CD14-positive monocyte (primary cell): ENCODE data around the gene NAA40. TPM values are rescaled to one million over a fixed set of nuclear protein-coding genes. Genes with fewer than 3 reads are reported as not detected.

Experiments
- DNase-seq, 3 donors: peaks; one replicate each; pipeline ENCODE4 v3.0.0-alpha.2; 2011 to 2022
- H2AFZ ChIP-seq: 2 replicates; pipeline ENCODE4 v1.6.0; 2012; ENCODE audit warnings: mild to moderate bottlenecking, low read depth, low read length, inconsistent platforms; ENCODE audit not compliant: insufficient read depth, poor library complexity, severe bottlenecking
- H3K27ac ChIP-seq, 2 donors: 1 replicate in 1 of 2; 2 replicates in 1 of 2; pipeline ENCODE4 v1.5.1; 2012 to 2013; ENCODE audit warnings: low read length in 2 of 2, control low read depth in 1 of 2, inconsistent platforms in 1 of 2, low read depth in 1 of 2, mild to moderate bottlenecking in 1 of 2
- H3K27me3 ChIP-seq, 2 donors: one replicate each; pipeline versions ENCODE4 v1.6.0 to v1.6.1; 2011 to 2013; ENCODE audit warnings: low read length in 2 of 2; ENCODE audit not compliant: control insufficient read depth in 2 of 2, insufficient read depth in 2 of 2
- H3K36me3 ChIP-seq, 2 donors: replicated peaks in 1 of 2; 1 replicate in 1 of 2; 2 replicates in 1 of 2; pipeline versions ENCODE4 v1.5.1 to v1.6.1; 2012 to 2013; ENCODE audit warnings: low read length in 2 of 2, control low read depth in 1 of 2, inconsistent platforms in 1 of 2, mild to moderate bottlenecking in 1 of 2; ENCODE audit not compliant: insufficient read depth in 2 of 2, control insufficient read depth in 1 of 2
- H3K4me1 ChIP-seq, 2 donors: 1 replicate in 1 of 2; 2 replicates in 1 of 2; pipeline versions ENCODE4 v1.5.1 to v1.6.1; 2012 to 2013; ENCODE audit warnings: low read length in 2 of 2, control low read depth in 1 of 2, inconsistent platforms in 1 of 2, mild to moderate bottlenecking in 1 of 2, moderate library complexity in 1 of 2; ENCODE audit not compliant: insufficient read depth in 2 of 2, control insufficient read depth in 1 of 2
- H3K4me2 ChIP-seq: replicated peaks from 2 replicates; pipeline ENCODE3; 2012; ENCODE audit warnings: low read length, moderate library complexity, mild to moderate bottlenecking; ENCODE audit not compliant: poor library complexity, severe bottlenecking; ENCODE audit errors: extremely low read depth
- H3K4me3 ChIP-seq, 3 experiments: fragments of 200-600 bp in 1 of 3; sonication (generic) in 1 of 3; replicated peaks in 1 of 3; 1 replicate in 2 of 3; 2 replicates in 1 of 3; pipeline ENCODE4 v1.5.1; 2011 to 2013; ENCODE audit warnings: low read length in 3 of 3, mild to moderate bottlenecking in 3 of 3, control low read depth in 2 of 3, low read depth in 2 of 3, inconsistent platforms in 1 of 3, moderate library complexity in 1 of 3
- H3K79me2 ChIP-seq: 2 replicates; pipeline ENCODE4 v1.6.0; 2012; ENCODE audit warnings: mild to moderate bottlenecking, control low read depth, inconsistent platforms, low read length, moderate library complexity; ENCODE audit not compliant: insufficient read depth
- H3K9ac ChIP-seq: 2 replicates; pipeline ENCODE4 v1.6.0; 2017; ENCODE audit warnings: low read length, mild to moderate bottlenecking; ENCODE audit not compliant: insufficient read depth, poor library complexity, severe bottlenecking
- H3K9me3 ChIP-seq, 2 donors: replicated peaks in 1 of 2; 1 replicate in 1 of 2; 2 replicates in 1 of 2; pipeline versions ENCODE4 v1.5.1 to v1.6.1; 2012 to 2013; ENCODE audit warnings: low read length in 2 of 2, control low read depth in 1 of 2; ENCODE audit not compliant: control insufficient read depth in 1 of 2, insufficient read depth in 1 of 2
- H4K20me1 ChIP-seq: 2 replicates; pipeline ENCODE4 v1.6.0; 2012; ENCODE audit warnings: mild to moderate bottlenecking, low read length, control low read depth, moderate library complexity; ENCODE audit not compliant: insufficient read depth
- H3K27ac Mint-ChIP-seq, 7 donors: one replicate each; pipeline ENCODE4 v1.8.0; 2020; ENCODE audit warnings: mild to moderate bottlenecking in 7 of 7, mixed read lengths in 7 of 7, moderate library complexity in 6 of 7, inconsistent platforms in 2 of 7
- H3K27me3 Mint-ChIP-seq, 3 donors: one replicate each; pipeline ENCODE4 v1.8.0; 2021 to 2022; ENCODE audit warnings: low read depth in 3 of 3, mild to moderate bottlenecking in 3 of 3, mixed read lengths in 3 of 3, moderate library complexity in 3 of 3, inconsistent platforms in 1 of 3
- H3K36me3 Mint-ChIP-seq, 2 donors: one replicate each; pipeline ENCODE4 v1.8.0; 2020; ENCODE audit warnings: mixed read lengths in 2 of 2, inconsistent platforms in 1 of 2, mild to moderate bottlenecking in 1 of 2
- H3K4me1 Mint-ChIP-seq: one replicate; pipeline ENCODE4 v1.8.0; 2020; ENCODE audit warnings: mild to moderate bottlenecking, mixed read lengths
- H3K4me3 Mint-ChIP-seq, 2 donors: one replicate each; pipeline ENCODE4 v1.8.0; 2020; ENCODE audit warnings: mild to moderate bottlenecking in 2 of 2, mixed read lengths in 2 of 2, moderate library complexity in 1 of 2
- H3K9me3 Mint-ChIP-seq, 7 donors: one replicate each; pipeline ENCODE4 v1.8.0; 2020 to 2022; ENCODE audit warnings: mixed read lengths in 7 of 7, mild to moderate bottlenecking in 6 of 7, moderate library complexity in 6 of 7, inconsistent platforms in 2 of 7
- whole genome bisulfite sequencing: methylation state at CpG from one replicate; pipeline ENCODE4 v1.1.5; 2013; ENCODE audit warnings: missing lambda C conversion rate; ENCODE audit not compliant: insufficient coverage; 5-methylcytosine and 5-hydroxymethylcytosine counted together
- intact Hi-C, 2 donors: fragments of 100-400 bp; cut with micrococcal nuclease; formaldehyde crosslinking; loops; one replicate each; pipeline versions ENCODE4 v1.15.0 to v1.15.1; 2023
- polyA plus RNA-seq, 3 donors: library from polyadenylated mRNA; depleted of rRNA in 1 of 3; unstranded in 2 of 3; stranded (reverse) in 1 of 3; fragments of 300-500 nt in 2 of 3; fragments of >200 nt in 1 of 3; fragmentation: Illumina TruSeq in 2 of 3; gene quantifications; 1 replicate in 2 of 3; 2 replicates in 1 of 3; pipeline ENCODE4 v1.2.3, GENCODE V29; 2012 to 2021
- TF ChIP-seq, protein P1 (sequence below): fragments of 200-600 bp; IDR thresholded peaks from one replicate; pipeline ENCODE4 v1.8.0; 2022; ENCODE audit warnings: antibody characterized with exemption, mild to moderate bottlenecking

The NAA40 gene
- polyA plus RNA-seq, 3 donors: 1.5 to 14.5 (median 1.6) TPM

DNA sequence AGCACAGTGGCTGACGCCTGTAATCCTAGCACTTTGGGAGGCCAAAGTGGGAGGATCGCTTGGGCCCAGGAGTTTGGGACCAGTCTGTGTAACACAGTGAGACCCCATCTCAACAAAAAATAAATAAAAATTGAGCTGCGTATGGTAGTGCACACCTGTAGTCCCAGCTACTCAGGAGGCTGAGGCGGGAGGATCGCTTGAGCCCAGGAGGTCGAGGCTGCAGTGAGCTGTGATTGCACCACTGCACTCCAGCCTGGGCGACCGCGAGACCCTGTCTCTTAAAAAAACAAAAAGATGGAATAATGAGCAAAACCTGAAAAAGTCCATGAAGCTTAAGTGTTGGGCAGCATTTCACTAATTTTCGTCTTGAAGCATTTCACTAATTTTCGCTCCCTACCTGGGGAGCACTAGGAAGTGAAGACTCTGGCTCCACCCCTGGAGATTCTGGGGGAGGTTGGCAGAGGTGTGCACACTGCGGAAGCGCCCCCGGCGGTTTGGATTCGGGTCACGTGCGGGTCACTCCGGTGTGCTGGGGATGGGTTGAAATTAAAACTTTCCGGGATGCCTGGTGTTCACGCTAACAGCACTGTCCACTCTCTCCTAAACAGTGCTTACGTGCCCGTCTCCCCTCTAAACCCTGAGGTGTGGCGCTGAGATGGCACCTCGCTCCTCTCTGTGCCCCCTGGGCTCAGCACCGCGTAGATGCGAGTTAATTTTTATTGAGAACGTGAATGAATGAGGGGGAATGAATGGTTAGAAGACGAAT, 906 bp upstream of the NAA40 start:
- Histone ChIP-seq H4K20me1 (no peaks in the 10 kb centered on the region), H3K4me1 (peaks cover 35 to 36% of the 10 kb centered on the region in 2 donors), H3K9ac (peak overlapping the region; percentile 70), H3K27ac (no peak overlapping the region), H3K4me3 (peak overlapping the region; percentile 54 to 90 (median 71)), H3K27me3 (no peaks in the 10 kb centered on the region), H3K9me3 (no peaks in the 10 kb centered on the region), H3K36me3 (no peaks in the 10 kb centered on the region), H2AFZ (peak overlapping the region; percentile 91), H3K79me2 (peaks cover 23% of the 10 kb centered on the region), H3K4me2 (peak overlapping the region; percentile 100)
- intact Hi-C loops: loop anchor here in 1 of 2 donors (2.0 kb wide), 1 partner anchor 97 kb away; no protein-coding TSS in a partner anchor
- Mint-ChIP-seq H3K9me3 (no peaks in the 10 kb centered on the region), H3K36me3 (no peaks in the 10 kb centered on the region), H3K4me1 (peaks cover 32% of the 10 kb centered on the region), H3K4me3 (peak overlapping the region; percentile 87 to 95), H3K27me3 (peaks cover 6 to 13% (median 12%) of the 10 kb centered on the region in 3 donors), H3K27ac (peak overlapping the region in 5 of 7 donors; percentile 32 to 88 (median 69))
- TF ChIP-seq, protein P1, sequence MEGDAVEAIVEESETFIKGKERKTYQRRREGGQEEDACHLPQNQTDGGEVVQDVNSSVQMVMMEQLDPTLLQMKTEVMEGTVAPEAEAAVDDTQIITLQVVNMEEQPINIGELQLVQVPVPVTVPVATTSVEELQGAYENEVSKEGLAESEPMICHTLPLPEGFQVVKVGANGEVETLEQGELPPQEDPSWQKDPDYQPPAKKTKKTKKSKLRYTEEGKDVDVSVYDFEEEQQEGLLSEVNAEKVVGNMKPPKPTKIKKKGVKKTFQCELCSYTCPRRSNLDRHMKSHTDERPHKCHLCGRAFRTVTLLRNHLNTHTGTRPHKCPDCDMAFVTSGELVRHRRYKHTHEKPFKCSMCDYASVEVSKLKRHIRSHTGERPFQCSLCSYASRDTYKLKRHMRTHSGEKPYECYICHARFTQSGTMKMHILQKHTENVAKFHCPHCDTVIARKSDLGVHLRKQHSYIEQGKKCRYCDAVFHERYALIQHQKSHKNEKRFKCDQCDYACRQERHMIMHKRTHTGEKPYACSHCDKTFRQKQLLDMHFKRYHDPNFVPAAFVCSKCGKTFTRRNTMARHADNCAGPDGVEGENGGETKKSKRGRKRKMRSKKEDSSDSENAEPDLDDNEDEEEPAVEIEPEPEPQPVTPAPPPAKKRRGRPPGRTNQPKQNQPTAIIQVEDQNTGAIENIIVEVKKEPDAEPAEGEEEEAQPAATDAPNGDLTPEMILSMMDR: no peak
- no peak for DNase-seq
- 30% methylated on average over 8 of the region's 30 CpGs for WGBS

DNA sequence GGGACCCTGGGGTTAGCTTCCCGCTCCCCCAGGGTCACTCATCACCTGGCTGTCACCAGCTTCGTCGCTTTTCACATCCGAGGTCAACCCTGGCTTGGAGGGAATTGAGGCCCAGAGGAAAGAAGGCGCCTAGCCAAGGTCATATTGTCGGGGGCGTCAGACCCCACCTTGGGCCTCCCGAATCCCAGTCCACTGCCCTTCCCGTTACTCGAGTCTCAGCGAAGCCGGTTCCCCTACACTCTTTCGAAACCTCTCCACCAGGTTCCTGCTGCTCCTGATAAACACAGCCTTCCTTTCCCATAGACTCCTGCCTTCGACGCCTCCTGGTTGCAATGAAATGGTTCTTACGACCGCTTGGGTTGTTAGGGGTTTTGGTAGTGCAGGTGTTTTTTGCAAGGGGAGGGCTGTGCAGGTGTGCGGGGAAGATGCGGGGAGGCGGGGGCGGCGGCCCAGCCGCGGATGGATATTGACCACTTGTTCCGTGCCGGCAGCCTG, 642 bp downstream of the NAA40 start:
- Mint-ChIP-seq H3K27ac (peak overlapping the region in 6 of 7 donors; percentile 42 to 88 (median 74)), H3K9me3 (no peaks in the 10 kb centered on the region), H3K36me3 (no peaks in the 10 kb centered on the region), H3K27me3 (peaks cover 6 to 13% (median 12%) of the 10 kb centered on the region in 3 donors), H3K4me1 (peaks cover 35% of the 10 kb centered on the region), H3K4me3 (peak overlapping the region; percentile 87 to 95)
- Histone ChIP-seq H4K20me1 (no peaks in the 10 kb centered on the region), H3K79me2 (peaks cover 37% of the 10 kb centered on the region), H3K27ac (peak overlapping the region in 1 of 2 donors; percentile 67), H3K36me3 (no peaks in the 10 kb centered on the region), H3K4me2 (peak overlapping the region; percentile 100), H3K27me3 (no peaks in the 10 kb centered on the region), H3K4me3 (peak overlapping the region; percentile 54 to 90 (median 71)), H3K4me1 (peaks cover 35 to 36% of the 10 kb centered on the region in 2 donors), H2AFZ (peak overlapping the region; percentile 82), H3K9ac (peak overlapping the region; percentile 70), H3K9me3 (no peaks in the 10 kb centered on the region)
- 0% methylated on average over 17 of the region's 26 CpGs for WGBS
- intact Hi-C loops: loop anchor here in 1 of 2 donors (2.0 kb wide), 1 partner anchor 99 kb away; no protein-coding TSS in a partner anchor
- peak in 2 of 3 donors; percentile 14 to 22 for DNase-seq
- TF ChIP-seq, protein P1: no peak
